Pancreas (tissue), 10 donors: ENCODE data around the gene CTAGE6. TPM values are rescaled to one million over a fixed set of nuclear protein-coding genes. Genes with fewer than 3 reads are reported as not detected.
"Not testable (repeated sequence)": the region's sequence is repeated elsewhere in the genome, so short reads cannot be mapped to it uniquely, and the experiment has no call there.

Source experiments
- ATAC-seq, 4 donors: fragments of 200-7000 bp; cut with Tn5 transposase; one replicate each; pipeline versions ENCODE4 v1.8.0 to v1.9.1; 2020; ENCODE audit warnings: mild to moderate bottlenecking in 4 of 4, moderate library complexity in 4 of 4
- DNase-seq, 6 donors: peaks; one replicate each; pipeline ENCODE4 v3.0.0-alpha.2; 2020
- FAIRE-seq: peaks from 2 replicates; lab custom pipeline; 2012; peaks lifted over from hg19 to GRCh38; lab: Jason Lieb, UNC
- H3K27ac ChIP-seq, 4 donors: fragments of 200-600 bp; sonication (generic); 1 replicate in 3 of 4; 2 replicates in 1 of 4; pipeline versions ENCODE4 v1.5.0 to v1.8.0; 2020
- H3K27me3 ChIP-seq, 4 donors: fragments of 200-600 bp; one replicate each; pipeline ENCODE4 v1.8.0; 2021
- H3K36me3 ChIP-seq, 3 donors: fragments of 200-600 bp; sonication (generic) in 1 of 3; one replicate each; pipeline versions ENCODE4 v1.5.0 to v1.8.0; 2020 to 2021
- H3K4me1 ChIP-seq, 3 donors: fragments of 200-600 bp; one replicate each; pipeline ENCODE4 v1.8.0; 2021
- H3K4me3 ChIP-seq, 4 donors: fragments of 200-600 bp; sonication (generic) in 2 of 4; one replicate each; pipeline versions ENCODE4 v1.5.0 to v1.8.0; 2020 to 2021
- H3K9me3 ChIP-seq, 4 donors: fragments of 200-600 bp; one replicate each; pipeline ENCODE4 v1.8.0; 2021
- WGBS, 2 donors: extraction: QIAGEN DNeasy Blood & Tissue Kit; methylation state at CpG; one replicate each; pipeline ENCODE4 v1.1.7; 2013; 5-methylcytosine and 5-hydroxymethylcytosine counted together
- intact Hi-C, 3 donors: fragments of 100-400 bp; cut with DNase I; formaldehyde crosslinking; loops; one replicate each; pipeline versions ENCODE4 v1.11.1 to v1.14.2; 2022
- polyA plus RNA-seq, 2 donors: library from polyadenylated mRNA; stranded (reverse); fragments of 200-250 nt; gene quantifications; one replicate each; pipeline ENCODE4 v1.2.3, GENCODE V29; 2013
- total RNA-seq, 6 donors: library from RNA; stranded (reverse); fragmentation: NEBNext Ultra II Directional in 4 of 6; extraction: Animal tissue kit (Norgen Biotek cat#: 25700) in 4 of 6; gene quantifications; one replicate each; pipeline versions ENCODE4 v1.2.1 to v1.2.4, GENCODE V29; 2021 to 2023
- TF ChIP-seq, protein P1 (sequence below), 4 donors: fragments of 200-600 bp; sonication (generic) in 3 of 4; IDR thresholded peaks; one replicate each; pipeline versions ENCODE4 v1.5.0 to v1.8.0; 2021; ENCODE audit warnings: antibody characterized with exemption in 4 of 4
- donor health status: healthy with polysubstance abuse.
- donor health status: DM: no; HTN: no; CAD: no; lungs with moderate emphysema.
- donor health status: DM: no; HTN: no; CAD: no.
- donor health status: control.
- donor health status: control.
- donor health status: Bipolar disorder and iron deficiency.
- donor health status: DM: yes; HTN: yes; CAD: no.
- donor health status: DM: no; HTN: no; CAD: no.
- donor health status: DM: no; HTN: no; CAD: no.
- donor health status: DM: yes; HTN: yes; CAD: no.

CTAGE6 gene
- total and polyA plus RNA-seq, 8 donors = 0.12 to 0.38 (median 0.24) TPM; not detected in 2

DNA sequence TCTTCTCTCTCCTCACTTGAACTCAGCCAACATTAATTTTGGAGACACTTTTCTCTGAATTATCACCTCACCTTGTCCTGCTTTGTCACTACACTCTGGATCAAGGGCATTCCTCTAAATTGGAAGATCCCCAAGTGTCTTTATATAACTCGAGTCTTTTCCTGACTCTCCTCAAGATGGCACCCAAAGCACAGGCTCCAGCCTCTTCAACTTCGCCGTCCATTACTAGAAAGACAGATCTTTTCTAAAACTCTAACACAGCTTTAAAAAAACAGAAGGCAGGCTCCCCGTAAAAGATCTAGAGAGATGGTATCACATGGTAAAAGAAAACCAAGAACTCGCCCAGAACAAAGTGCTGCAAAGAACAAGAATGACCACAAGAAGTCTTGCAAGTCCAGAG lies 8.2 kb upstream of the CTAGE6 start:
- H3K36me3 ChIP-seq, H3K4me3 ChIP-seq, DNase-seq, H3K27ac ChIP-seq, H3K27me3 ChIP-seq, intact Hi-C loops, H3K4me1 ChIP-seq, H3K9me3 ChIP-seq: not testable (repeated sequence)
- ATAC-seq (peak in 3 of 4 donors; percentile 57 to 76 (median 68)), FAIRE-seq (peak; percentile 34)
- WGBS, 2 donors = 20 to 36% methylated on average over 1 of the region's 5 CpGs

DNA sequence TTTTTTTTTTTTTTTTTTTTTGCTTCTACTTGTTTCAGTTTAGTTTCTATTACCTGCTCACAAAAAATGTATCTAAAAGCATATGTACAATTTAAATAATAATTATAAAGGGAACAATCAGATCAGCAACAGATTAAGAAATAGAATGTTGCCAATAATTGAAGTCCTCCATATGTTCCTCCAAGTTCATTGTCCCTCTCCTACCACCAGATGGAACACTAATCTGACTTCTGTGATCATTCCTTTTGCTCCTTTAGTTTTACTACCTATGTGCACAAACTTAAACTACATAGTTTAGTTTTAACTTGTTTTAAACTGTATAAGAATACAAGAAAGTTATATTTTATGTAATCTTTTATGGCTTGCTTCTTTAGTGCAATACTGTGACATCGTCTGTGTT lies 5.6 kb upstream of the CTAGE6 start:
- H3K27me3 ChIP-seq, ATAC-seq, H3K4me1 ChIP-seq, intact Hi-C loops, DNase-seq, H3K4me3 ChIP-seq, H3K9me3 ChIP-seq, H3K36me3 ChIP-seq, H3K27ac ChIP-seq: not testable (repeated sequence)
- peak; percentile 97 for FAIRE-seq
- WGBS, 2 donors = no CpG with 5 or more reads among the region's 1 CpG

DNA sequence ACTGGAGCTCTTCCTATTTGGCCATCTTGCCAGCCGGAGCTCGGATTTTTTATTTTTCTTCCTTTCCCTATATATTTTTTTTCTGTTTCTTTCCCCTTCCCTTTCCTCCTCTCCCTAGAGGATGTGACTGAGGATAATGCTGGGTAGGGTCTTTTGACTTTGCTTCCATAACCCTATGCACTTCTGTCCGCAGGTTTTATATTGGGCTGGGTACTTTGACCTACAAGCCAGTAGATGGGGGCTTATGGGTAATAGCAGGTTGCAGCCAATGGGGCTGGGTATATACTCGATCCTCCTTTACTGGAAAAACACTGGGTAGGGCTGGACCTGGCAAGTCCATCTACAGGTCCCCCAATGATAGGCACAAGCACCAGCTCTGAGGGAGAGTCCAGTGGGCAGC lies 12.2 kb downstream of the CTAGE6 start:
- H3K9me3 ChIP-seq, H3K27me3 ChIP-seq, H3K4me3 ChIP-seq, intact Hi-C loops, DNase-seq, H3K27ac ChIP-seq, H3K4me1 ChIP-seq, ATAC-seq, H3K36me3 ChIP-seq, FAIRE-seq: not testable (repeated sequence)
- WGBS, 2 donors = 57 to 65% methylated on average over 2 of the region's 4 CpGs

DNA sequence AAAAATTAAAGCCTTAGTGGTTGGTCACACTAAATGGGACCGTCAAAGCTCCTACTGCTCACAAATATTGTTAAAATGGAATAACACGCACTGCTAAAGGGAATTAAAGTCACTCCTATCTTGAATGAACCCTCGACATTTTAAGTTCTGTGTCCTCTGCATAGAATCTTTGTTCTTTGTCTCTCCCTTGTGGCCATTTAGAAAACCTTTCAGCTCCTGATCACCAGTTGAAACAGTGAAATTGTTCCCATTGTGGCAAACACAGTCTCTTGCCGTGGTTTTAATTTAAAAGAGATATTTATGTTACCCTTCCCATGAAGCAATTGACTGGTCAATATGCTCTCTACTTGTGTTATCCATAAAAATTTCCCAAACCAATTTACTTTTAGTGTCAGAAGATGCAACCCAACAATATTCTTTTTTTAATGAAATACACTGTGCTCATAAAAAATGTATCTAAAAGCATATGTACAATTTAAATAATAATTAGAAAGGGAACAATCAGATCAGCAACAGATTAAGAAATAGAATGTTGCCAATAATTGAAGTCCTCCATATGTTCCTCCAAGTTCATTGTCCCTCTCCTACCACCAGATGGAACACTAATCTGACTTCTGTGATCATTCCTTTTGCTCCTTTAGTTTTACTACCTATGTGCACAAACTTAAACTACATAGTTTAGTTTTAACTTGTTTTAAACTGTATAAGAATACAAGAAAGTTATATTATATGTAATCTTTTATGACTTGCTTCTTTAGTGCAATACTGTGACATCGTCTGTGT lies 20.3 kb downstream of the CTAGE6 start:
- H3K4me1 ChIP-seq, H3K36me3 ChIP-seq, DNase-seq, H3K27me3 ChIP-seq, intact Hi-C loops, H3K27ac ChIP-seq, H3K4me3 ChIP-seq, H3K9me3 ChIP-seq: not testable (repeated sequence)
- TF ChIP-seq, protein P1, sequence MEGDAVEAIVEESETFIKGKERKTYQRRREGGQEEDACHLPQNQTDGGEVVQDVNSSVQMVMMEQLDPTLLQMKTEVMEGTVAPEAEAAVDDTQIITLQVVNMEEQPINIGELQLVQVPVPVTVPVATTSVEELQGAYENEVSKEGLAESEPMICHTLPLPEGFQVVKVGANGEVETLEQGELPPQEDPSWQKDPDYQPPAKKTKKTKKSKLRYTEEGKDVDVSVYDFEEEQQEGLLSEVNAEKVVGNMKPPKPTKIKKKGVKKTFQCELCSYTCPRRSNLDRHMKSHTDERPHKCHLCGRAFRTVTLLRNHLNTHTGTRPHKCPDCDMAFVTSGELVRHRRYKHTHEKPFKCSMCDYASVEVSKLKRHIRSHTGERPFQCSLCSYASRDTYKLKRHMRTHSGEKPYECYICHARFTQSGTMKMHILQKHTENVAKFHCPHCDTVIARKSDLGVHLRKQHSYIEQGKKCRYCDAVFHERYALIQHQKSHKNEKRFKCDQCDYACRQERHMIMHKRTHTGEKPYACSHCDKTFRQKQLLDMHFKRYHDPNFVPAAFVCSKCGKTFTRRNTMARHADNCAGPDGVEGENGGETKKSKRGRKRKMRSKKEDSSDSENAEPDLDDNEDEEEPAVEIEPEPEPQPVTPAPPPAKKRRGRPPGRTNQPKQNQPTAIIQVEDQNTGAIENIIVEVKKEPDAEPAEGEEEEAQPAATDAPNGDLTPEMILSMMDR (IDR thresholded peaks at IDR 0.05) = peak in 2 of 4 donors; percentile 15 to 43
- peak; percentile 43 to 87 (median 82) for ATAC-seq
- WGBS, 2 donors = 15 to 23% methylated on average over 5 of the region's 5 CpGs
- peak; percentile 90 for FAIRE-seq

DNA sequence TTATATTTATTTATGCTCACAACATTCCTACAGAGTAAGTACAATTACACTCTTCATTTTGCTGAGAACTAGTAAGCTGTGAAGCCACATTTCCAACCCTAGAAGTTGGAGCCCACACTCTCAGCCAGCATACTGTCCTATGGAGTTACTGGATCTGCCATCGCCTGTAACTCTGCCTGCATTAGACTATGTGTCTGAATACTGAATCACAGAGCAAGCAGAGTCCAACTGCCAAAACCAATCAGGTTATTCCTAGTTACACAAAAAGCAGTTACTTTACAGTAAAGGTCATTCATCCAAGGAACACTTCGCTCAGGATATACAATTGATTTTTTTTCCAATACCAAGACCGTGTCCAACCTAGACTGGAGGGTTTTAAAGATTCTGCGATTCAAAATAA lies 21.5 kb downstream of the CTAGE6 start:
- FAIRE-seq = no peak
- Histone ChIP-seq H3K36me3 (no peaks in the 10 kb centered on the region), H3K4me3 (no peak overlapping the region), H3K4me1 (no peaks in the 10 kb centered on the region), H3K9me3 (no peaks in the 10 kb centered on the region), H3K27ac (no peak overlapping the region), H3K27me3 (no peaks in the 10 kb centered on the region)
- 84 to 86% methylated on average over 4 of the region's 4 CpGs for WGBS, 2 donors
- TF ChIP-seq, protein P1 (IDR thresholded peaks at IDR 0.05) = no peak
- intact Hi-C loops = no loop called here
- DNase-seq = no peak
- ATAC-seq = peak in 1 of 4 donors; percentile 24

DNA sequence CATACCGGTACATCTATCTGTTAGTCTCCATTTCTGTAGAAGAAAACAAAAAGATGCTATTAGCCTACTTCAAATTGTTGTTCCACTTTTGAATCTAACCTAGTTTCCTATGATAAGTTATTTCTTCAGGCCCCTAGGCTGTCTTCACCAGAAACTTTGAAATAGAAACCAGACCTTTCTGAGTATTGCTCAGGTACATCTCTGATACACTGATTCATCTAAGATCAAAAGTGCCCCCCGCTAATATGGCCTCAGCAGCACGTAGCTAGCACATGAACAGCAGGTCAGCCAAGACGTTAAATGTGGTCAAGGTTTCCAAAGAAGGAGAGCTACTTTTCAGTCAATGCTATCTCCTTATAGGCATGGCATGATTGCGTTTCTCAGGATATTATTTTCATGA lies 23.6 kb downstream of the CTAGE6 start:
- H3K27ac ChIP-seq = no peak overlapping the region
- no peak for ATAC-seq
- no peaks in the 10 kb centered on the region for H3K4me1 ChIP-seq
- H3K4me3 ChIP-seq = no peak overlapping the region
- TF ChIP-seq, protein P1 (IDR thresholded peaks at IDR 0.05) = no peak
- no peak for DNase-seq
- no peaks in the 10 kb centered on the region for H3K9me3 ChIP-seq
- no peaks in the 10 kb centered on the region for H3K36me3 ChIP-seq
- intact Hi-C loops = no loop called here
- no peak for FAIRE-seq
- H3K27me3 ChIP-seq = no peaks in the 10 kb centered on the region
- WGBS, 2 donors = 78 to 79% methylated on average over 5 of the region's 5 CpGs
